ENCODE results near the gene ADCY3. TPM values are rescaled to one million over a fixed set of nuclear protein-coding genes. Genes with fewer than 3 reads are reported as not detected.

ADCY3 gene
- total RNA-seq, 1 experiment from 2014 or later, result 39.5 TPM

DNA sequence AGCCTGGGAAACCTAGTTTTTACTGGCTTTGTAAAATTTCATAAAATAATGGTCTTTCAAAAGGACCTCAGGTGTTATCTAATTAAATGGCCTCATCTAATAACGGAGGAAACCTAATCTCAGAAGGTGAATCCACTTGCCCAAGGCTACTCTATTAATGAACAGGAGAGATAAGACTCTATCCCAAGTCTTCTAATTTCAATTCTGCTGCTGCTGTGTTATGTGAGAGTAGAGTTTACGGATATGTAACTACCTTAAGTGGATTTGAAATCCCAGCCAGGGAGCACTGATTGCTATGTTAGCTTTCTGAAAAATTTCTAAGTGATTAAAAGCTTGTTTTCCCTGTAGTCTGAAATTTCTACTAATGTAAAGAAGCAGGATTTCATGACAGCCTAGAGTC, 17.2 kb upstream of the ADCY3 start:
- no peaks in the 10 kb centered on the region; the same call in 1 of the 2 replicates for H3K27me3 Mint-ChIP-seq (ENCODE audit: low read depth)
- H2BK15ac ChIP-seq (ENCODE audit: low read depth, low read length), result no peak overlapping the region
- H3K27me3 ChIP-seq (ENCODE audit: insufficient read depth, low read length), result no peaks in the 10 kb centered on the region
- H3K79me1 ChIP-seq (ENCODE audit: insufficient read depth, low read depth, low read length, poor library complexity, severe bottlenecking), result no peaks in the 10 kb centered on the region
- no peak overlapping the region for H4K5ac ChIP-seq (ENCODE audit: insufficient read length, low read depth, low read length)
- H3T11ph ChIP-seq (ENCODE audit: low read length), result no peak overlapping the region
- H2BK12ac ChIP-seq (ENCODE audit: insufficient read length, low read depth, low read length), result no peak overlapping the region
- no peaks in the 10 kb centered on the region for H3K9me3 ChIP-seq (ENCODE audit: control insufficient read depth, low read depth, low read length)
- no peak overlapping the region for H2AFZ ChIP-seq (ENCODE audit: low read length)
- no peak overlapping the region for H3K27ac ChIP-seq (ENCODE audit: insufficient read length, low read depth, low read length)
- DNase-seq, result no peak
- H3K9ac ChIP-seq (ENCODE audit: extremely low read depth, insufficient read length, low read length), result no peak overlapping the region
- H4K8ac ChIP-seq (replicated peaks; ENCODE audit: insufficient read length, low read depth, low read length), result no peak overlapping the region
- H3K23me2 ChIP-seq (ENCODE audit: insufficient read length, low read depth, low read length, poor library complexity, severe bottlenecking), result no peaks in the 10 kb centered on the region
- no peak overlapping the region for H3K14ac ChIP-seq (ENCODE audit: insufficient read depth, low read length)
- no peak overlapping the region for H2BK5ac ChIP-seq (ENCODE audit: insufficient read length, low read length)
- no peak overlapping the region for H2AK5ac ChIP-seq (ENCODE audit: insufficient read length, low read length)
- H3K4me3 Mint-ChIP-seq, result no peak overlapping the region
- H3K4ac ChIP-seq (ENCODE audit: low read depth, low read length), result no peak overlapping the region
- no CpG with 5 or more reads among the region's 2 CpGs for WGBS (ENCODE audit: extremely low coverage, insufficient read length, low lambda C conversion rate)
- H3K27ac Mint-ChIP-seq, result no peak overlapping the region
- H3K4me1 Mint-ChIP-seq, result peaks cover 9% of the 10 kb centered on the region in 2 experiments
- no peak overlapping the region for H3K4me2 ChIP-seq (ENCODE audit: insufficient read depth, insufficient read length, low read length)
- H2BK120ac ChIP-seq (ENCODE audit: low read depth, low read length, poor library complexity, severe bottlenecking), result no peak overlapping the region
- H3K56ac ChIP-seq (ENCODE audit: insufficient read length, low read depth, low read length), result no peak overlapping the region
- H3K9me3 Mint-ChIP-seq, result no peaks in the 10 kb centered on the region
- no peaks in the 10 kb centered on the region for H4K20me1 ChIP-seq (ENCODE audit: control insufficient read depth, insufficient read depth, insufficient read length)
- no peaks in the 10 kb centered on the region for H3K4me1 ChIP-seq (ENCODE audit: insufficient read depth, low read length)
- H4K91ac ChIP-seq (ENCODE audit: insufficient read length, low read depth, low read length), result no peak overlapping the region
- no peak overlapping the region for H3K23ac ChIP-seq (ENCODE audit: insufficient read length, low read depth, low read length)
- no peaks in the 10 kb centered on the region for H3K79me2 ChIP-seq (ENCODE audit: insufficient read depth, low read length)
- no peak overlapping the region for H2BK20ac ChIP-seq (ENCODE audit: low read depth, low read length, poor library complexity, severe bottlenecking)
- TF ChIP-seq CTCF (conservative IDR thresholded peaks at IDR 0.05), result no peak
- H3K18ac ChIP-seq (ENCODE audit: insufficient read length, low read depth, low read length), result no peak overlapping the region
- no peaks in the 10 kb centered on the region for H3K36me3 Mint-ChIP-seq (ENCODE audit: insufficient read depth in 1 of 3, low read depth in 3 of 3)

Measured in H9 (cell line).